Naive thymus-derived CD4-positive, alpha-beta T cell (primary cell): ENCODE results near the gene SDC1. TPM values are rescaled to one million over a fixed set of nuclear protein-coding genes. Genes with fewer than 3 reads are reported as not detected.

Source experiments
- ATAC-seq: fragments of 150-1000 bp; cut with Tn5 transposase; 2 replicates; pipeline ENCODE4 v1.10.0; 2021; ENCODE audit warnings: mild to moderate bottlenecking, moderate library complexity
- CTCF ChIA-PET: fragments of 350-600 bp; sonication (Branson Sonifier 250); formaldehyde crosslinking; loops from one replicate; lab custom pipeline; 2021; ENCODE audit warnings: antibody characterized with exemption; lab: Charles Lee
- POLR2A ChIA-PET: fragments of 350-600 bp; sonication (Branson Sonifier 250); formaldehyde crosslinking; loops from one replicate; lab custom pipeline; 2021; ENCODE audit warnings: antibody characterized with exemption, inconsistent platforms; lab: Charles Lee
- DNase-seq, 9 donors: peaks; one replicate each; pipeline versions ENCODE4 v3.0.0 to v3.0.0-alpha.2; 2020 to 2022; ENCODE audit warnings: mixed read lengths in 1 of 9
- H3K27ac ChIP-seq: one replicate; pipeline ENCODE4 v1.7.0; 2013; ENCODE audit warnings: mild to moderate bottlenecking, low read depth, low read length, moderate library complexity
- H3K27me3 ChIP-seq, 2 donors: one replicate each; pipeline ENCODE4 v1.7.0; 2013; ENCODE audit warnings: low read length in 2 of 2, mild to moderate bottlenecking in 2 of 2, moderate library complexity in 2 of 2; ENCODE audit not compliant: control insufficient read depth in 2 of 2, insufficient read depth in 2 of 2
- H3K36me3 ChIP-seq, 3 experiments: 1 replicate in 2 of 3; 2 replicates in 1 of 3; pipeline ENCODE4 v1.7.0; 2013; ENCODE audit warnings: low read length in 3 of 3, mild to moderate bottlenecking in 3 of 3, moderate library complexity in 1 of 3; ENCODE audit not compliant: insufficient read depth in 3 of 3, control insufficient read depth in 2 of 3
- H3K4me1 ChIP-seq, 2 donors: one replicate each; pipeline ENCODE4 v1.7.0; 2013; ENCODE audit warnings: low read length in 2 of 2, mild to moderate bottlenecking in 2 of 2, moderate library complexity in 1 of 2; ENCODE audit not compliant: control insufficient read depth in 2 of 2, insufficient read depth in 2 of 2
- H3K4me3 ChIP-seq: 2 replicates; pipeline ENCODE4 v1.7.0; 2013; ENCODE audit warnings: mild to moderate bottlenecking, low read length
- H3K9me3 ChIP-seq, 3 experiments: 1 replicate in 2 of 3; 2 replicates in 1 of 3; pipeline ENCODE4 v1.7.0; 2013; ENCODE audit warnings: low read length in 3 of 3; ENCODE audit not compliant: control insufficient read depth in 2 of 3
- H3K27ac Mint-ChIP-seq, 9 donors: one replicate each; pipeline ENCODE4 v1.8.0; 2020 to 2022; ENCODE audit warnings: mixed read lengths in 9 of 9, mild to moderate bottlenecking in 8 of 9, moderate library complexity in 5 of 9, inconsistent platforms in 2 of 9
- H3K27me3 Mint-ChIP-seq, 5 donors: one replicate each; pipeline ENCODE4 v1.8.0; 2021 to 2022; ENCODE audit warnings: mixed read lengths in 5 of 5, mild to moderate bottlenecking in 1 of 5
- H3K36me3 Mint-ChIP-seq, 5 donors: one replicate each; pipeline ENCODE4 v1.8.0; 2020 to 2022; ENCODE audit warnings: mixed read lengths in 5 of 5, mild to moderate bottlenecking in 3 of 5, inconsistent platforms in 1 of 5
- H3K4me1 Mint-ChIP-seq, 7 donors: one replicate each; pipeline ENCODE4 v1.8.0; 2020 to 2022; ENCODE audit warnings: mixed read lengths in 7 of 7, mild to moderate bottlenecking in 3 of 7, inconsistent platforms in 1 of 7
- H3K4me3 Mint-ChIP-seq, 10 donors: one replicate each; pipeline ENCODE4 v1.8.0; 2020 to 2022; ENCODE audit warnings: mild to moderate bottlenecking in 10 of 10, mixed read lengths in 10 of 10, moderate library complexity in 6 of 10, inconsistent platforms in 2 of 10
- H3K9me3 Mint-ChIP-seq, 11 donors: one replicate each; pipeline ENCODE4 v1.8.0; 2020 to 2022; ENCODE audit warnings: mixed read lengths in 11 of 11, mild to moderate bottlenecking in 4 of 11, inconsistent platforms in 1 of 11, moderate library complexity in 1 of 11
- intact Hi-C, 2 donors: fragments of 100-400 bp; cut with micrococcal nuclease; formaldehyde crosslinking; loops; one replicate each; pipeline ENCODE4 v1.15.1; 2023
- polyA plus RNA-seq, 2 donors: library from polyadenylated mRNA; unstranded; fragments of 300-500 nt; fragmentation: Illumina TruSeq; gene quantifications; one replicate each; pipeline ENCODE4 v1.2.3, GENCODE V29; 2021
- total RNA-seq, 6 experiments: library from RNA in 5 of 6; stranded (reverse) in 5 of 6; gene quantifications; 1 replicate in 5 of 6; 2 replicates in 1 of 6; pipeline ENCODE4 v1.2.3 and lab custom pipeline; 2021 to 2026

The SDC1 gene
- total and polyA plus RNA-seq, 7 experiments from 2014 or later: 0.12 to 0.37 (median 0.22) TPM; not detected in 4

DNA sequence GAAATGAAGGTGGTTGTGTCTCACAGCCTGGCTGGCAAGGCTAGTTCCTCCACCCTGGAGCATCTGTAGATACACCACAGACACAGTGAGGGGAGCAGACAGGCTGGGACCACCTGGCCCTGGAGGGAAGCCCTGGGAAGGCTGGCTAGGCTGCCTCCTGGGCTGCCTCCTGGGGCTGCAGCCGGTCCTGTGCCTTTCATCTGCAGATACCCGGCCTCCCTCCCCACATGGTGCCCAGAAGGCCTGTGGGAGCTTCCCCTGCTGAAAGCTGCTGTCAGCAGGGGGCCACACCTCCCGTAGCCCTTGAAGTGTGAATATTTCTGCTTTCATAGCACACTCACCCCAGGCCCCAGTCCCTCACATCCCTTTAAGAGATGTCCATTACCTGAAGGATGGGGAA lies 37.6 kb downstream of the SDC1 start:
- no peak overlapping the region for H3K27ac ChIP-seq
- H3K27me3 ChIP-seq: no peaks in the 10 kb centered on the region
- Mint-ChIP-seq H3K27ac (no peak overlapping the region), H3K4me3 (no peak overlapping the region), H3K27me3 (peaks cover 0 to 5% (median 0%) of the 10 kb centered on the region in 5 donors), H3K4me1 (no peaks in the 10 kb centered on the region), H3K36me3 (no peaks in the 10 kb centered on the region), H3K9me3 (no peaks in the 10 kb centered on the region)
- H3K36me3 ChIP-seq: no peaks in the 10 kb centered on the region
- no peaks in the 10 kb centered on the region for H3K9me3 ChIP-seq
- H3K4me3 ChIP-seq: no peak overlapping the region
- DNase-seq (no peak), ATAC-seq (no peak)
- ChIA-PET POLR2A (no interaction called here), CTCF (interaction anchor here (0.6 kb wide), 1 partner anchor 1799 kb away, joined by 3 read pairs; no protein-coding TSS in a partner anchor)
- intact Hi-C loops: no loop called here
- no peaks in the 10 kb centered on the region for H3K4me1 ChIP-seq

DNA sequence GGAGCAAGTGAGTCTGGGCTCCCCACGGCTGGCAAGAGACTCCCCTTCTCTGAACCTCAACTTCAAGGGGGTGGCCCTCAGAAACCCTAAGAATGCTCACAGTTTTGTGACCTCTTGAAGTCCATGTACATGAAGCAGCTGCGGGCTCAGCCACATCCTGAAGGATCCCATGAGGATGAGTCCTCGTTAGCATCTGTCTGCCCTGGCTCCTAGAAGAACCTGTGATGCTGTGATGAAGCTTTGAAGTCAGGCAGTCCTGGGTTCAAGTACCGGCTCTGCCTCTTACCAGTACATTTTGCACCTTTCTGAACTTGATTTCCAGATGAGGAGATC lies 38.1 kb downstream of the SDC1 start:
- DNase-seq (no peak), ATAC-seq (no peak)
- POLR2A ChIA-PET: no interaction called here
- Mint-ChIP-seq H3K9me3 (no peaks in the 10 kb centered on the region), H3K36me3 (no peaks in the 10 kb centered on the region), H3K27ac (no peak overlapping the region), H3K4me1 (no peaks in the 10 kb centered on the region), H3K4me3 (no peak overlapping the region), H3K27me3 (peaks cover 0 to 5% (median 0%) of the 10 kb centered on the region in 5 donors)
- Histone ChIP-seq H3K27ac (no peak overlapping the region), H3K36me3 (no peaks in the 10 kb centered on the region), H3K4me3 (no peak overlapping the region), H3K9me3 (no peaks in the 10 kb centered on the region), H3K27me3 (no peaks in the 10 kb centered on the region), H3K4me1 (no peaks in the 10 kb centered on the region)
- intact Hi-C loops: no loop called here
- CTCF ChIA-PET: interaction anchor here (0.6 kb wide), 1 partner anchor 1798 kb away, joined by 3 read pairs; no protein-coding TSS in a partner anchor

GRCh38 chr2:20186078-20186854 lies 38.7 kb downstream of the SDC1 start:
- H3K36me3 Mint-ChIP-seq: no peaks in the 10 kb centered on the region
- H3K27ac Mint-ChIP-seq: no peak overlapping the region
- intact Hi-C loops: no loop called here
- peaks cover 0 to 5% (median 0%) of the 10 kb centered on the region in 5 donors for H3K27me3 Mint-ChIP-seq
- ATAC-seq: peak; percentile 71
- H3K36me3 ChIP-seq: no peaks in the 10 kb centered on the region
- H3K27me3 ChIP-seq: no peaks in the 10 kb centered on the region
- ChIA-PET POLR2A (no interaction called here), CTCF (interaction anchor here (0.6 kb wide), 1 partner anchor 1798 kb away, joined by 3 read pairs; no protein-coding TSS in a partner anchor)
- no peaks in the 10 kb centered on the region for H3K4me1 ChIP-seq
- no peak for DNase-seq
- H3K27ac ChIP-seq: no peak overlapping the region
- no peaks in the 10 kb centered on the region for H3K9me3 Mint-ChIP-seq
- H3K4me3 ChIP-seq: no peak overlapping the region
- H3K4me3 Mint-ChIP-seq: no peak overlapping the region
- H3K4me1 Mint-ChIP-seq: no peaks in the 10 kb centered on the region
- H3K9me3 ChIP-seq: no peaks in the 10 kb centered on the region

DNA sequence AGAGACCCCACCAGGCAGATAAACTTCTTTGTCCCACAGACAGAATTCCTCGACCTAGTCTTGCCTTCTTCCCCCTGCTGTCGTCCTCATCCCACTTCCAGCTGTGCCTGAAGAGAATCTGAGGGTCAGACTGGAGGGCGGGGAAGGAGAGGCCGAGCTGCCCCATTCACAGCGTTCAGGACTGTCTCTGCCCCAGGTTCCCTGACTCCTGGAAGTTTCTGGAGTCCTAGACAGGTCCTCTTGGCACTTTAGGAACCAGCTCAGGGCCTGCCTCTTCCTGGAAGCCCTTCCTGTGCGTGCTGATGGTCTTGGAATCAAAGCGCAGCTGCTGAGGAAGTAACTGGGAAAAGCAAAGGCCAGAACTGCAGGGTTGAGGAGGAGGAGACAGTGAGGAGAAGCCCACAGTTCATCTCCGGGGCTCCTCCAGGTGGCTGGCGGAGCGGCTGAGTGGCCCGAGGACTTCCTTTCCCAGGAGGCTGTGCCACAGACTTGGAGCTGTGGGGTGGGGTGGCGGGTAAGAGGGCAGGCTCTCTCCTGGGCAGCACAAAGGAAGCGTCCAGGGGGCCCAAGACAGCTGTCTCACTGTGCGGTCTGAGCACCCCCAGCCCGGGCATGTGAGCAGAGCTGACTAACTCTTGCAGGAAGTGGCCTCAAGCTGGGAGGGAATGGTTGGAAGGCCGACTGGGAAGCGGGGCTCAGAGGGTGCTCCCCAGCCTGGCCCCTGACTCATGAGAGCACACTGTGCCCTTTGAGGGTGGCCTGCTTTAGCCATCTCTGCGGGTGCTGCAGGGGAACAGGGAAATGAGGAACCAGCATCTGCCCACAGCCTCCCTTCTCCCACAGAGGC lies 39.5 kb downstream of the SDC1 start:
- Histone ChIP-seq H3K27ac (no peak overlapping the region), H3K4me1 (no peaks in the 10 kb centered on the region), H3K4me3 (no peak overlapping the region), H3K36me3 (no peaks in the 10 kb centered on the region), H3K27me3 (no peaks in the 10 kb centered on the region), H3K9me3 (no peaks in the 10 kb centered on the region)
- H3K27ac Mint-ChIP-seq: no peak overlapping the region
- intact Hi-C loops: no loop called here
- ChIA-PET CTCF (no interaction called here), POLR2A (no interaction called here)
- H3K27me3 Mint-ChIP-seq: peaks cover 0 to 5% (median 0%) of the 10 kb centered on the region in 5 donors
- peak; percentile 57 for ATAC-seq
- H3K4me3 Mint-ChIP-seq: no peak overlapping the region
- no peaks in the 10 kb centered on the region for H3K9me3 Mint-ChIP-seq
- no peaks in the 10 kb centered on the region for H3K4me1 Mint-ChIP-seq
- DNase-seq: no peak
- H3K36me3 Mint-ChIP-seq: no peaks in the 10 kb centered on the region

GRCh38 chr2:20184067-20184938 lies 40.6 kb downstream of the SDC1 start:
- CTCF ChIA-PET: no interaction called here
- intact Hi-C loops: no loop called here
- H3K36me3 ChIP-seq: no peaks in the 10 kb centered on the region
- no peaks in the 10 kb centered on the region for H3K4me1 Mint-ChIP-seq
- no peak overlapping the region for H3K4me3 Mint-ChIP-seq
- no peak overlapping the region for H3K4me3 ChIP-seq
- no peaks in the 10 kb centered on the region for H3K27me3 ChIP-seq
- no peak overlapping the region for H3K27ac Mint-ChIP-seq
- H3K9me3 ChIP-seq: no peaks in the 10 kb centered on the region
- H3K36me3 Mint-ChIP-seq: no peaks in the 10 kb centered on the region
- no peaks in the 10 kb centered on the region for H3K4me1 ChIP-seq
- peaks cover 0 to 5% (median 0%) of the 10 kb centered on the region in 5 donors for H3K27me3 Mint-ChIP-seq
- H3K9me3 Mint-ChIP-seq: no peaks in the 10 kb centered on the region
- ATAC-seq: no peak
- POLR2A ChIA-PET: no interaction called here
- no peak for DNase-seq
- no peak overlapping the region for H3K27ac ChIP-seq

- H3K4me1 ChIP-seq: no peaks in the 10 kb centered on the region
- ATAC-seq (no peak), DNase-seq (no peak)
- Mint-ChIP-seq H3K27ac (peak overlapping the region in 1 of 9 donors; percentile 26), H3K4me1 (no peaks in the 10 kb centered on the region), H3K36me3 (no peaks in the 10 kb centered on the region), H3K4me3 (no peak overlapping the region), H3K27me3 (peaks cover 0 to 5% (median 0%) of the 10 kb centered on the region in 5 donors), H3K9me3 (no peaks in the 10 kb centered on the region)
- H3K4me3 ChIP-seq: no peak overlapping the region
- H3K27ac ChIP-seq: no peak overlapping the region
- no peaks in the 10 kb centered on the region for H3K27me3 ChIP-seq
- no peaks in the 10 kb centered on the region for H3K9me3 ChIP-seq
- intact Hi-C loops: no loop called here
- POLR2A ChIA-PET: no interaction called here
- CTCF ChIA-PET: no interaction called here
- H3K36me3 ChIP-seq: no peaks in the 10 kb centered on the region
Measured at GRCh38 chr2:20183373-20183772, 41.6 kb downstream of the SDC1 start.
